ENCODE data around the gene BUD31. TPM values are rescaled to one million over a fixed set of nuclear protein-coding genes. Genes with fewer than 3 reads are reported as not detected.
"Not testable (repeated sequence)": the region's sequence is repeated elsewhere in the genome, so short reads cannot be mapped to it uniquely, and the experiment has no call there.

The BUD31 gene
- total RNA-seq, 4 donors from 2014 or later = 23.3 to 46.8 (median 28.0) TPM

- Histone ChIP-seq H3K36me3 (peaks cover 0 to 4% of the 10 kb centered on the region in 2 donors), H3K9me3 (no peaks in the 10 kb centered on the region), H3K4me3 (no peak overlapping the region), H3K4me1 (peaks cover 8 to 20% of the 10 kb centered on the region in 2 donors), H3K27ac (no peak overlapping the region), H3K27me3 (no peaks in the 10 kb centered on the region)
- TF ChIP-seq POLR2A (IDR thresholded peaks at IDR 0.05) = no peak
- no peak for TF ChIP-seq CTCF (IDR thresholded peaks at IDR 0.05 in 4 of 5, conservative IDR thresholded peaks at IDR 0.05 in 1 of 5)
- intact Hi-C loops (cut with DNase I; ENCODE audit: low total_unique reads) (no loop called here), in situ Hi-C loops (cut with MboI; ENCODE audit: low sequenced_read_pairs in 4 of 4) (no loop called here)
- no peak for DNase-seq
- ATAC-seq = no peak
Measured at GRCh38 chr7:99383791-99384370, 24.9 kb upstream of the BUD31 start.

- Histone ChIP-seq H3K4me3 (no peak overlapping the region), H3K4me1 (peaks cover 3 to 15% of the 10 kb centered on the region in 2 donors), H3K36me3 (peaks cover 0 to 4% of the 10 kb centered on the region in 2 donors), H3K9me3 (no peaks in the 10 kb centered on the region), H3K27ac (no peak overlapping the region), H3K27me3 (no peaks in the 10 kb centered on the region)
- intact Hi-C loops (cut with DNase I; ENCODE audit: low total_unique reads) (no loop called here), in situ Hi-C loops (cut with MboI; ENCODE audit: low sequenced_read_pairs in 4 of 4) (no loop called here)
- no peak for DNase-seq
- no peak for TF ChIP-seq POLR2A (IDR thresholded peaks at IDR 0.05)
- no peak for TF ChIP-seq CTCF (IDR thresholded peaks at IDR 0.05 in 4 of 5, conservative IDR thresholded peaks at IDR 0.05 in 1 of 5)
- ATAC-seq = no peak
Measured at GRCh38 chr7:99384523-99384922, 24.2 kb upstream of the BUD31 start.

- Histone ChIP-seq H3K9me3 (no peaks in the 10 kb centered on the region), H3K4me3 (no peak overlapping the region), H3K4me1 (peaks cover 0 to 7% of the 10 kb centered on the region in 2 donors), H3K27me3 (no peaks in the 10 kb centered on the region), H3K36me3 (peaks cover 0 to 4% of the 10 kb centered on the region in 2 donors), H3K27ac (no peak overlapping the region)
- DNase-seq (no peak), ATAC-seq (no peak)
- TF ChIP-seq CTCF (IDR thresholded peaks at IDR 0.05 in 4 of 5, conservative IDR thresholded peaks at IDR 0.05 in 1 of 5) (no peak), POLR2A (IDR thresholded peaks at IDR 0.05) (no peak)
- intact Hi-C loops (cut with DNase I; ENCODE audit: low total_unique reads) = no loop called here
- in situ Hi-C loops (cut with MboI; ENCODE audit: low sequenced_read_pairs in 4 of 4) = no loop called here
Measured at GRCh38 chr7:99385564-99385963, 23.2 kb upstream of the BUD31 start.

- ATAC-seq (peak in 1 of 2 donors; percentile 21), DNase-seq (no peak)
- Histone ChIP-seq H3K4me1 (no peaks in the 10 kb centered on the region), H3K36me3 (peaks cover 0 to 4% of the 10 kb centered on the region in 2 donors), H3K4me3 (no peak overlapping the region), H3K9me3 (no peaks in the 10 kb centered on the region), H3K27ac (no peak overlapping the region), H3K27me3 (no peaks in the 10 kb centered on the region)
- TF ChIP-seq POLR2A (IDR thresholded peaks at IDR 0.05) (no peak), CTCF (IDR thresholded peaks at IDR 0.05 in 4 of 5, conservative IDR thresholded peaks at IDR 0.05 in 1 of 5) (no peak)
- in situ Hi-C loops (cut with MboI; ENCODE audit: low sequenced_read_pairs in 4 of 4) = no loop called here
- intact Hi-C loops (cut with DNase I; ENCODE audit: low total_unique reads) = no loop called here
Measured at GRCh38 chr7:99386584-99387238, 22.1 kb upstream of the BUD31 start.

GRCh38 chr7:99387239-99387635 lies 21.5 kb upstream of the BUD31 start:
- H3K27ac ChIP-seq; H3K27me3 ChIP-seq; H3K9me3 ChIP-seq; H3K36me3 ChIP-seq; intact Hi-C loops (cut with DNase I; ENCODE audit: low total_unique reads); in situ Hi-C loops (cut with MboI; ENCODE audit: low sequenced_read_pairs in 4 of 4); H3K4me3 ChIP-seq; H3K4me1 ChIP-seq; ATAC-seq; DNase-seq: not testable (repeated sequence)
